DND-41 (cell line): ENCODE data around the gene CPN2.

Source experiments
- ATAC-seq: fragments of 200-7000 bp; cut with Tn5 transposase; 3 replicates; pipeline ENCODE4 v1.9.1; 2021; ENCODE audit warnings: low read depth; ENCODE audit not compliant: insufficient read depth
- DNase-seq: peaks from one replicate; pipeline ENCODE4 v3.0.0-alpha.2; 2020
- H2AFZ ChIP-seq: 2 replicates; pipeline ENCODE4 v1.6.0; 2012; ENCODE audit warnings: low read depth, low read length
- H3K27ac ChIP-seq: 2 replicates; pipeline ENCODE4 v1.5.1; 2012; ENCODE audit warnings: low read length, inconsistent platforms
- H3K27me3 ChIP-seq: fragments of 200-600 bp; sonication (generic); 2 replicates; pipeline ENCODE4 v1.6.0; 2012; ENCODE audit warnings: low read length, mild to moderate bottlenecking, inconsistent platforms; ENCODE audit not compliant: insufficient read depth, poor library complexity
- H3K36me3 ChIP-seq: 2 replicates; pipeline ENCODE4 v1.5.1; 2012; ENCODE audit warnings: low read length, inconsistent platforms; ENCODE audit not compliant: insufficient read depth
- H3K4me1 ChIP-seq: 2 replicates; pipeline ENCODE4 v1.5.1; 2012; ENCODE audit warnings: mild to moderate bottlenecking, low read length; ENCODE audit not compliant: insufficient read depth
- H3K4me2 ChIP-seq: 2 replicates; pipeline ENCODE4 v1.6.0; 2012; ENCODE audit warnings: mild to moderate bottlenecking, moderate library complexity, low read length, inconsistent platforms; ENCODE audit not compliant: insufficient read depth
- H3K4me3 ChIP-seq, 2 experiments: fragments of 200-600 bp in 1 of 2; shearing (Covaris generic) in 1 of 2; 2 replicates each; pipeline ENCODE4 v1.5.1; 2012 to 2016; ENCODE audit warnings: inconsistent platforms in 2 of 2, low read length in 2 of 2, mild to moderate bottlenecking in 2 of 2, low read depth in 1 of 2, moderate library complexity in 1 of 2
- H3K79me2 ChIP-seq: 2 replicates; pipeline ENCODE4 v1.6.0; 2012; ENCODE audit warnings: low read length, inconsistent platforms; ENCODE audit not compliant: insufficient read depth
- H3K9ac ChIP-seq: 2 replicates; pipeline ENCODE4 v1.6.0; 2012; ENCODE audit warnings: low read depth, mild to moderate bottlenecking, inconsistent platforms, low read length, moderate library complexity
- H3K9me3 ChIP-seq: 2 replicates; pipeline ENCODE4 v1.5.1; 2012; ENCODE audit warnings: low read length, moderate library complexity, mild to moderate bottlenecking, inconsistent platforms; ENCODE audit not compliant: insufficient read depth, severe bottlenecking
- H4K20me1 ChIP-seq: 2 replicates; pipeline ENCODE4 v1.6.0; 2012; ENCODE audit warnings: low read length; ENCODE audit not compliant: insufficient read depth
- EZH2 ChIP-seq: IDR thresholded peaks from 3 replicates; pipeline ENCODE4 v1.6.1; 2012; ENCODE audit warnings: borderline replicate concordance, low read depth, mild to moderate bottlenecking, moderate library complexity, low read length, inconsistent platforms; ENCODE audit not compliant: severe bottlenecking
- TF ChIP-seq, protein P1 (sequence below): IDR thresholded peaks from 2 replicates; pipeline ENCODE4 v1.5.1; 2012; ENCODE audit warnings: borderline replicate concordance, low read length, moderate library complexity, mild to moderate bottlenecking; ENCODE audit not compliant: poor library complexity, severe bottlenecking; ENCODE audit errors: extremely low read depth

CPN2 gene

DNA sequence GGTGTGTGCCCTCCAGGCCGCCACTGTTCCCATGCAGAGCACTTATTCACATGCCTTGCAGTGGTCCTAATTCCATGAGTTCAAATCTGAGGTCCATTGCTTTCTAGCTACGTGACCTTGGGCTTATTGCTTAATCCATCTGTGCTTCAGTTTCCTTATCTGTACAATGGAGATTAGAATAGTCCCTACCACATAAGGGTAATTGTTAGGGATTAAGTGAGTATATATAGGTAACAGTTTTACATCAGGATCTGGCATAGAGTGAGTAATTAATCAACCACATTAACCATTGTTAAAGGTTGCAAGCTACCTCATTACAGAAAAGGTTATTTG is 7.6 kb downstream of the CPN2 start:
- no peak overlapping the region for H3K4me2 ChIP-seq
- DNase-seq (no peak), ATAC-seq (no peak)
- H3K4me1 ChIP-seq: no peaks in the 10 kb centered on the region
- TF ChIP-seq, protein P1, sequence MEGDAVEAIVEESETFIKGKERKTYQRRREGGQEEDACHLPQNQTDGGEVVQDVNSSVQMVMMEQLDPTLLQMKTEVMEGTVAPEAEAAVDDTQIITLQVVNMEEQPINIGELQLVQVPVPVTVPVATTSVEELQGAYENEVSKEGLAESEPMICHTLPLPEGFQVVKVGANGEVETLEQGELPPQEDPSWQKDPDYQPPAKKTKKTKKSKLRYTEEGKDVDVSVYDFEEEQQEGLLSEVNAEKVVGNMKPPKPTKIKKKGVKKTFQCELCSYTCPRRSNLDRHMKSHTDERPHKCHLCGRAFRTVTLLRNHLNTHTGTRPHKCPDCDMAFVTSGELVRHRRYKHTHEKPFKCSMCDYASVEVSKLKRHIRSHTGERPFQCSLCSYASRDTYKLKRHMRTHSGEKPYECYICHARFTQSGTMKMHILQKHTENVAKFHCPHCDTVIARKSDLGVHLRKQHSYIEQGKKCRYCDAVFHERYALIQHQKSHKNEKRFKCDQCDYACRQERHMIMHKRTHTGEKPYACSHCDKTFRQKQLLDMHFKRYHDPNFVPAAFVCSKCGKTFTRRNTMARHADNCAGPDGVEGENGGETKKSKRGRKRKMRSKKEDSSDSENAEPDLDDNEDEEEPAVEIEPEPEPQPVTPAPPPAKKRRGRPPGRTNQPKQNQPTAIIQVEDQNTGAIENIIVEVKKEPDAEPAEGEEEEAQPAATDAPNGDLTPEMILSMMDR: no peak
- TF ChIP-seq EZH2: no peak
- H3K27me3 ChIP-seq: no peaks in the 10 kb centered on the region
- no peaks in the 10 kb centered on the region for H4K20me1 ChIP-seq
- no peak overlapping the region for H3K27ac ChIP-seq
- no peaks in the 10 kb centered on the region for H3K79me2 ChIP-seq
- no peak overlapping the region for H3K4me3 ChIP-seq
- no peaks in the 10 kb centered on the region for H3K36me3 ChIP-seq
- no peaks in the 10 kb centered on the region for H3K9me3 ChIP-seq
- no peak overlapping the region for H3K9ac ChIP-seq
- H2AFZ ChIP-seq: no peak overlapping the region

DNA sequence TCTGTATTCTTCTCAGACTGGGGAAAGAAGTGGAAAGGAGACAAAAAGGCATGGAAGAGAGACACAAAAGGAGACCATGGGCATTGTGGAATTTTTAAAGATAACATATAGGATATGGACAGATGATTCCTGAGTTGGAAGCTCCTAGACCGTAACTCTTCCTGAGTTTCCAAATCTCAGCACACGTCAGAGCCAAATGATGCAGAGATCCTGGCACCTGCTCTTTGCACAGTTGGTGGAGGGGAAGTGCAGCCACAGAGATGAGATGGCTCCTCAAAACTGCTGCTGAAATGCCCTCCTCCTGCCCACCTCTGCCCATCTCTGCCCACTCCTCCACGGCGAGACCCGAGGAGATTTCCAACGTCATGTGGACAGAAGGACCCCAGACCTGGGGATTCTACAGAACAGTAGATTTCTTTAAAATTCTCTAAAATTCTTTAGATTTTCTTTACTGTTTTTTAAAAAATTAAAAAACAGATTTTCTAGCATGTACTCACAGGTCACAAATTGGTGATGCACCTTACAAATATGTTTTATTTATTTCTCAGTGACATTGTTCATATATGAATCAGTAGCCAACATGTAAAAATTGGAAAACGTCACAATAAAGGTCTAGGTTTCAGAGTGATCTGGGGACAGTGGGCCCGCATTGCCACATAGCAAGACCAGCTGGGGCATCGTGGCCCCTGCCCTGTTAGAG is 8.1 kb downstream of the CPN2 start:
- no peak for DNase-seq
- Histone ChIP-seq H3K4me1 (no peaks in the 10 kb centered on the region), H3K27ac (no peak overlapping the region), H3K4me2 (no peak overlapping the region), H3K4me3 (no peak overlapping the region), H3K27me3 (no peaks in the 10 kb centered on the region), H3K9ac (no peak overlapping the region), H4K20me1 (no peaks in the 10 kb centered on the region), H3K9me3 (no peaks in the 10 kb centered on the region), H2AFZ (no peak overlapping the region), H3K36me3 (no peaks in the 10 kb centered on the region), H3K79me2 (no peaks in the 10 kb centered on the region)
- TF ChIP-seq, protein P1: no peak
- no peak for TF ChIP-seq EZH2
- ATAC-seq: no peak

DNA sequence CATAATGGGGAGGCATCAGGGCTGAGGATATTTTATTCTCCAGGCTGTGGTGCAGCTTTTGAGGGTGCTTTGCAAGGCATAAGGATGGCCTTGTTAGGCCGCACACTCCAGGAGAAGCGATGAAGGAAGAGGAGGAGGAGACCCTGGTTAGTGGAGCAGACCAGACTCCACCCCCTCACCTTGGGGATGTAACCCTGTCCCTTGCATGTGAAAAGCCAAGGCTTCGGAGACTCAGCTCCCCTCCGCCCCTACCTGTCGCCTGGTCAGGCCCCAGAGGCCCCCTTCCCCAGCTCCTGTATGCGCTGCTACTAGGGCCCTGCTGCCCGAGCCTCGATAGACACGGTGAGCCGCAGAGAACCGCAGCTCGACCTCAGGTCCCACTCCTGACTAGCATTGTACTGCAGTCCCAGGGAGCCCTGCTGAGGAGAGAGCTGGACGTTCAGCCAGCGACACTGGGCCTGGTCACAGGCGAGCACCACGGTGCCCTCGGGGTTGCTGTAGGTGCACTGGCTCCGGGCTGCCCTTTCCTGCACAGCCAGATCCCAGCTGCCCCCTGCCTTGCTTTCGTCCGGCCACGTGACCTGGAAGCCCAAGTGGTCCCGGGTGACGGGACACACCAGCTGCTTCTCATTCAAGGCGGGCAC is 10.2 kb downstream of the CPN2 start:
- Histone ChIP-seq H3K4me1 (no peaks in the 10 kb centered on the region), H3K27me3 (no peaks in the 10 kb centered on the region), H3K4me2 (no peak overlapping the region), H4K20me1 (no peaks in the 10 kb centered on the region), H3K36me3 (no peaks in the 10 kb centered on the region), H3K9ac (no peak overlapping the region), H2AFZ (no peak overlapping the region), H3K9me3 (no peaks in the 10 kb centered on the region), H3K27ac (no peak overlapping the region), H3K79me2 (no peaks in the 10 kb centered on the region), H3K4me3 (no peak overlapping the region)
- DNase-seq: no peak
- ATAC-seq: no peak
- no peak for TF ChIP-seq EZH2
- TF ChIP-seq, protein P1: no peak
